ENCODE measurements around the gene ATP1B2. TPM values are rescaled to one million over a fixed set of nuclear protein-coding genes. Genes with fewer than 3 reads are reported as not detected.

The ATP1B2 gene
- total and polyA plus RNA-seq, 9 of the 15 experiments (the other 6 are each of a cell fraction or from before 2014, with no cell fraction given) = 0.23 to 6.0 (median 0.99) TPM

- peak; percentile 67; the same call in 1 of the 2 replicates for TF ChIP-seq HINFP (tag; conservative IDR thresholded peaks at IDR 0.05; ENCODE audit: low read depth)
Measured at GRCh38 chr17:7632492-7632894, 18.2 kb upstream of the ATP1B2 start (continued).

- Histone ChIP-seq H3K9me3 (replicated peaks; ENCODE audit: control insufficient read depth, insufficient read depth, low read depth, low read length) (no peaks in the 10 kb centered on the region), H3K4me2 (ENCODE audit: insufficient read depth, low read length) (no peak overlapping the region), H3K36me3 (ENCODE audit: control insufficient read depth, insufficient read depth, low read length) (no peaks in the 10 kb centered on the region), H3K9ac (ENCODE audit: insufficient read depth in 1 of 2, low read depth in 2 of 2, low read length in 2 of 2) (no peak overlapping the region), H3K4me3 (no peak overlapping the region), H2AFZ (ENCODE audit: low read depth, low read length) (no peak overlapping the region), H3K4me1 (replicated peaks in 1 of 2; ENCODE audit: control insufficient read depth in 2 of 2, insufficient read depth in 2 of 2, low read length in 2 of 2) (peaks cover 0 to 8% of the 10 kb centered on the region in 2 experiments; a peak in 3 of 5 replicates), H3K79me2 (ENCODE audit: control insufficient read depth, insufficient read depth, low read length) (no peaks in the 10 kb centered on the region), H3K27me3 (ENCODE audit: control insufficient read depth in 2 of 2, insufficient read depth in 2 of 2, low read length in 2 of 2) (no peaks in the 10 kb centered on the region), H4K20me1 (replicated peaks; ENCODE audit: control insufficient read depth, insufficient read depth, low read length) (no peaks in the 10 kb centered on the region), H3K9me1 (ENCODE audit: control insufficient read depth, insufficient read depth, low read length) (no peaks in the 10 kb centered on the region), H3K27ac (ENCODE audit: extremely low read depth, low read depth, low read length) (no peak overlapping the region)
- ATAC-seq = 0 out of 3 replicates have a peak, but pooled peaks have one; percentile 35
- no peak for DNase-seq (ENCODE audit: extremely low read depth in 1 of 4, low spot score in 3 of 4)
- no TSS peak for BruUV-seq (replicated peaks)
- ChIA-PET CTCF (ENCODE audit: low intra/inter-chr PET ratio) (interaction anchor here (1.1 to 2.9 kb wide), 3 partner anchors 55 to 85 kb away, joined by 3 to 18 read pairs (median 5); partner anchors contain the start of genes DNAH2, TP53 and WRAP53), POLR2A (interaction anchor here (0.6 to 1.0 kb wide), 3 partner anchors 54 to 257 kb away, joined by 3 to 7 read pairs (median 3); partner anchors contain the start of gene TP53)
- TF ChIP-seq SMAD1 (IDR thresholded peaks at IDR 0.05; ENCODE audit: low read depth, low read length, partially characterized antibody) = no peak
- intact Hi-C loops (cut with micrococcal nuclease) (no loop called here), in situ Hi-C loops (cut with MboI) (loop anchor here (5.0 kb wide), 1 partner anchor 54 kb away; the partner anchor contains the start of genes TP53 and WRAP53)
- no peak for FAIRE-seq
- WGBS (ENCODE audit: insufficient coverage, low coverage, missing lambda C conversion rate) = 19% methylated on average over 2 of the region's 2 CpGs
Measured at GRCh38 chr17:7633093-7633492, 17.6 kb upstream of the ATP1B2 start.
